GM12891 (cell line): ENCODE data around the gene SAMD10.

Experiments used
- PAX5 ChIP-seq: IDR thresholded peaks from 2 replicates; pipeline ENCODE4 v1.6.1; 2011; ENCODE audit warnings: low read length, moderate library complexity, mild to moderate bottlenecking; ENCODE audit not compliant: insufficient read depth, severe bottlenecking
- POLR2A ChIP-seq: IDR thresholded peaks from 2 replicates; pipeline ENCODE4 v1.6.1; 2011; ENCODE audit warnings: low read depth, low read length, control low read depth
- POLR2AphosphoS5 ChIP-seq: IDR thresholded peaks from 2 replicates; pipeline ENCODE4 v1.6.1; 2011; ENCODE audit warnings: low read depth, low read length, control low read depth
- POU2F2 ChIP-seq: IDR thresholded peaks from 2 replicates; pipeline ENCODE4 v1.6.1; 2011; ENCODE audit warnings: low read depth, mild to moderate bottlenecking, control low read depth, low read length, moderate library complexity
- TAF1 ChIP-seq: IDR thresholded peaks from 2 replicates; pipeline ENCODE4 v1.6.1; 2011; ENCODE audit warnings: low read depth, low read length, control low read depth

- TF ChIP-seq POLR2A (no peak), TAF1 (no peak), POLR2AphosphoS5 (no peak), PAX5 (no peak), POU2F2 (no peak)
Observed at GRCh38 chr20:63945031-63945658, 34.3 kb downstream of the SAMD10 start.
